Stimulated activated CD8-positive, alpha-beta memory T cell treated with anti-CD3 and anti-CD28 coated beads, Interleukin-12 subunit alpha, Interleukin-12 subunit beta, amount 100 ng/mL, for 1 hour (primary cell): ENCODE measurements around the gene RASAL2.
"Not testable (repeated sequence)": the region's sequence is repeated elsewhere in the genome, so short reads cannot be mapped to it uniquely, and the experiment has no call there.

Experiments
- DNase-seq: peaks from one replicate; pipeline ENCODE4 v3.0.0-alpha.2; 2020; ENCODE audit warnings: low read depth

RASAL2 gene

GRCh38 chr1:178165196-178165595, 71.3 kb downstream of the RASAL2 start:
- no peak for DNase-seq

GRCh38 chr1:178166429-178167024, 72.6 kb downstream of the RASAL2 start:
- DNase-seq = no peak

GRCh38 chr1:178168536-178168935, 74.6 kb downstream of the RASAL2 start:
- no peak for DNase-seq

DNA sequence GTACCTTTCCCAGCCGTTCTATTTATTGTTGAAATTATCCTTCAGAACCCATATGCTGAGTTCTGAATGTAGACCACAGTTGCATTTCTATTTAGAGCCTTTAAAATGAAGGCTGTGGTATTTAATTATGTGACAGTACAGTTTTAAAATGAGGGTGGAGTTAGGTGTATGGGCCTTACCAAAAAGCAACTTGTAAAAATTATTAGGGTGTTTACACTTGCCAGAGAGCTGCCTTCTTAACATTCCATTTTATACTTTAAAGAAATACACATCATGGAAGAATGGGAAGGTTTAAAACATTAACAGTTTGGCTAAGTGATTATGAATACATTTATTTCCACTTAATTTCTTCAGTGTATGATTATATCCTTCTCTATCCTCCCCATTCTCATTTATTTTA, 75.7 kb downstream of the RASAL2 start:
- no peak for DNase-seq

DNA sequence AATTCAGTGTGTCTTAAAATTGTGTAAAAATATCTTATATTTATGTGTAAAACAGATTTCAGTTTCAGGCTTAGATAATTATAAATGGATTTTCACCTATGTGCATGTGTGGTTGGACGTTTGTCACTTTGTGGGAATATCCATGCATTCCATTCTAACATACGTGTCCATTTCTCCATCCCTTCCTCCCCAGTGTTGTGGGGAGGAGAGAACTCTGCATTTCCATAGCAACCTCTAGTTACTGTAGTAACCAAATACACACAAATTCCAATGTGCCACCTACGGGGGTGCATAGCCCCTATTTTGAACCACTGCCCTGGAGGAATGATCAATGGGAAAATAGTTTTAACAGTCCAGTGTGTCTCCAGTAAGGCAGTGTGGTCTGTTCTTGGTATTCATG, 79.0 kb downstream of the RASAL2 start:
- no peak for DNase-seq

DNA sequence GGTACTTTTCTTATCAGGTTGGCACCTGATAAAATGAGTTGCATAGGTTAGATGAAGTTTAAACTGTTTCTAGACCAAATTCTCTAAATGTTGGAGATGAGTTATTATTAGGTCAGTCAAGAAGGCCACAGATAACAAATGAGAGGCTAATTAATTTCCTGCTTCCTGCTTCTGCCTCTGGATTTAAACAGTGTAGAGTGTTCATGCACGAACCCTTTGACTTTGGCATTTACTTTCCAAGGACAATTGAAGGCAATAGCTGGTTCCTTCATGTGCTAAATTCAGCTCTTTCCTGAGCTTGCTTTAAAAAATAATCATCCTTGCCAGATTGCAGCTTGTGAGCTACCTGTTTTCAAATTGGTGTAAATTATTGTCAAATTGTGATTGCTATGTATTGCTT, 80.6 kb downstream of the RASAL2 start:
- DNase-seq = no peak

GRCh38 chr1:178180405-178180804, 86.5 kb downstream of the RASAL2 start:
- no peak for DNase-seq

DNA sequence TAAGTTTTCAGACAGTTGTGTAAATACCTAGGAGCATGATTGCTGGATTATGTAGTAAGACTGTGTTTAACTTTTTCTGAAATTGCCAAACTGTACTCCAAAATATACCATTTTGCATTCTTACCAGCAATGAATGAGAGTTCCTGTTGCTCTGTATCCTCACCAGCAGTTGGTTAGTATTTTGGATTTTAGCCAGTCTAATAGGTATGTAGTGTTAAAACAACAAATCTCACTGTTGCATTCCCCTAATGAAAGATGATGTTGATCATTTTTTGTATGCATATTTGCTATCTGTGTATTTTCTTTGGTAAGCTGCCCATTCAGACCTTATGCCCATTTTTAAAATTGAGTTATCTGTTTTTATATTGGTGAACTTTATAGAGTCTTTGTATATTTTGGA, 89.9 kb downstream of the RASAL2 start:
- DNase-seq = no peak

DNA sequence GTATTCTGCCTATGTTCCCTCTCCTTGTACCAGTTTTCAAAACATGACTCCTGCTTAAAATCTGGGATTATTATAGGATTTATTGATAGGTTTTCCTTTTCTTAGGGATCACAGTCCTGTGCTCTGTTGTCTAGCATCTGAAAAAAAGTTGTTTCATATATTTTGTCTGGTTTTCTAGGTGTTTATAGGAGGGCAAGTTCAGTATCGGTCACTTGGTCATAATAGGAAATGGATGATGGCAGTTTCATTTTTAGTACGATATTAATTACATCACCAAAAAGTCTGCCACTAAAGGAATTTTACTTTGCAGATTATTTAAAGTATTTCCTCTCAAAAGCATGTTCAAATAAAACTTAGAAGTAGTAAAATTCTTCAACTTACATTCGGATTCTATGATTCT, 94.4 kb downstream of the RASAL2 start:
- no peak for DNase-seq

DNA sequence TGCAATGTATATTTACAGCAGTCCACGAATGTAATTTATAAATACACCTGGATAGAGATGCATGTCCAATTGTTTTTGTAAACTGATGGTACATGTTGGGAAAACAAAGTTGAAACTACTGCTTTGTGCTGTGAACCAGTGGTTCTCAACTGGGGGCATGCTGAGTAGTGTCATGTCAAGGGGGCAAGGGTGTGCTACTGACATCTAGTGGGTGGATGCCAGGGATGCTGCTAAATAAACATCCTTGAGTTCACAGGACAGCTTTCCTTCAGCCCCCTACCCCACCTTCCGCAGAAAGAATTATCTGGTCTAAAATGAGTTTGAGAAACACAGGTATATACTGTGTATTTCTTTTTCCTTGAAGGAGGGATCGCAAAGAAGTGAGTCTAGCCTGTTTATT, 95.9 kb downstream of the RASAL2 start:
- DNase-seq = no peak

DNA sequence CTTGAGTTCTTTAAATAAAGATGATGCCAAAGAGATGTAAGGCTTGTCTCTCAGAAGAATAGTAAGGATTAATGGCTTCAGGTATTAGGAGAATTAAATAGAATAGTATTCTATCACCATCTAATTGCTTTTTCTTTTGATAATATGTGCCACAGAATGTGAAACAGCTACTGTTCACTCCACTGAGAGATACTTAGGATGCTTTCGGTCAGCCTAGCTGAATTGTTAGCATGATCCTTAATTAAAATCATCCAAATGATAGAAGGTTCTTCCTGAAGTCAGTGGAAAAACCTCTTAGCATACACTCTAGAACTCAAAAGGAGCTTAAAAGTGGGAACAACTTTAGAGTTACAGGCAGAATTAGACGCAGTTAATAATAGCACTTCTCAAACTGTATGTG, 97.0 kb downstream of the RASAL2 start:
- no peak for DNase-seq

GRCh38 chr1:178192686-178193085, 98.8 kb downstream of the RASAL2 start:
- DNase-seq = no peak

GRCh38 chr1:178196631-178197030, 102.7 kb downstream of the RASAL2 start:
- DNase-seq = no peak

GRCh38 chr1:178202095-178202494, 108.2 kb downstream of the RASAL2 start:
- not testable (repeated sequence) for DNase-seq

DNA sequence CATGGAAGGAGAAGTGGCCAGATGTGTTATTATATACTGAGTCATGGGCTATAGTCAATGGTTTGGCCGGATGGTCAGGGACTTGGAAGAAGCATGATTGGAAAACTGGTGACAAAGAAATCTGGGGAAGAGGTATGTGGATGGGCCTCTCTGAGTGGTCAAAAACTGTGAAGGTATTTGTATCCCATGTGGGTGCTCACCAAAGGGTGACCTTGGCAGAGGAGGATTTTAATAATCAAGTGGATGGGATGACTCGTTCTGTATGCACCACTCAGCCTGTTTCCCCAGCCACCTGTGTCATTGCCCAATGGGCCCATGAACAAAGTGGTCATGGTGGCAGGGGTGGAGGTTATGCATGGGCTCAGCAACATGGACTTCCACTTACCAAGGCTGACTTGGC, 108.6 kb downstream of the RASAL2 start:
- DNase-seq = not testable (repeated sequence)

DNA sequence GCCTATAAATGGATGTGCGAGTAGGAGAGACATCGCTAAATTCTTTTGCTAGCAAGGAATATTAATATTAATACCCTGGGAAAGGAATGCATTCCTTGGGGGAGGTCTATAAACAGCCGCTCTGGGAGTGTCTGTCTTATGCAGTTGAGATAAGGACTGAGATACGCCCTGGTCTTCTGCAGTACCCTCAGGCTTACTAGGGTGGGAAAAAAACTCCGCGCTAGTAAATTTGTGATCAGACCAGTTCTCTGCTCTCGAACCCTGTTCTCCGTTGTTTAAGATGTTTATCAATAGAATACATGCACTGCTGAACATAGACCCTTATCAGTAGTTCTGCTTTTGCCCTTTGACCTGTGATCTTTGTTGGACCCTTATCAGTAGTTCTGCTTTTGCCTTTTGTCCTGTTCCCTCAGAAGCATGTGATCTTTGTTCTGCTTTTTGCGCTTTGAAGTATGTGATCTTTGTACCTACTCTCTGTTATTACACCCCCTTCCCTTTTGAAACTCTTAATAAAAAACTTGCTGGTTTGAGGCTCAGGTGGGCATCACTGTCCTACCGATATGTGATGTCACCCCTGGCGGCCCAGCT, 114.5 kb downstream of the RASAL2 start:
- DNase-seq = not testable (repeated sequence)

- DNase-seq = no peak
Observed at GRCh38 chr1:178209935-178210334, 116.0 kb downstream of the RASAL2 start.

DNA sequence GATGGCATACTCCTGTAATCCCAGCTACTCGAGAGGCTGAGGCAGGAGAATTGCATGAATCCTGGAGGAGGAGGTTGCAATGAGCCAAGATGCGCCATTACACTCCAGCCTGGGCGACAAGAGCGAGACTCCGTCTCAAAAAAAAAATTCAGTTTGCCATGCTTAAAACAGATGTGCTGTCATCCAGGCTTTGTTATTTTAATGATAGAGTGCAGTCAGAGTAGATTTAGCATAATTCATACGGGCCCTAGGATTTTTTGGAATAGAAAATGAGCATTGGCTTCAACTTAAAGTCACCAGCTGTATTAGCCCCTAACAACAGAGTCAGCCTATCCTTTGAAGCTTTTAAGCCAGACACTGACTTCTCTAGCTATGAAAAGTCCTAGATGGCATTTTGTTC, 124.6 kb downstream of the RASAL2 start:
- DNase-seq = no peak

GRCh38 chr1:178220094-178220493, 126.2 kb downstream of the RASAL2 start:
- no peak for DNase-seq

- no peak for DNase-seq
Observed at GRCh38 chr1:178223289-178223688, 129.4 kb downstream of the RASAL2 start.

DNA sequence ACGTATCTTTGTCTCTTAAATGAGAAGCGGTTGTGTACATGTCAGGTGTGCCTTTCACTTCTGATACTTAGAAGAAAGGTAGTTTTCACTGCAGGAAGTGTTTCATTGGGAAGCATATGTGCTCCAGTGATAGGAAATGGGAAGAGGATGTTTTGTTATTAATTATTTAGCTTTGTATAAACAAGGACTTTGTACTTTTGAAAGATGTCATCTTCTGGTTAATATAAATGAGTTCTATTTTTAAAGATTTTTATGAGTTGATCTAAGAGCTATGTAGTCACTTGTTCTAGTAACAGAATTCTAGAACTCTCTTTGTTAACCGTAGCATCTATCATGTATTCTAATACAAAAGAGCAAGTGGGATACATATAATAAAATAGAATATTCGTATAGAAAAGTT, 130.5 kb downstream of the RASAL2 start:
- no peak for DNase-seq

DNA sequence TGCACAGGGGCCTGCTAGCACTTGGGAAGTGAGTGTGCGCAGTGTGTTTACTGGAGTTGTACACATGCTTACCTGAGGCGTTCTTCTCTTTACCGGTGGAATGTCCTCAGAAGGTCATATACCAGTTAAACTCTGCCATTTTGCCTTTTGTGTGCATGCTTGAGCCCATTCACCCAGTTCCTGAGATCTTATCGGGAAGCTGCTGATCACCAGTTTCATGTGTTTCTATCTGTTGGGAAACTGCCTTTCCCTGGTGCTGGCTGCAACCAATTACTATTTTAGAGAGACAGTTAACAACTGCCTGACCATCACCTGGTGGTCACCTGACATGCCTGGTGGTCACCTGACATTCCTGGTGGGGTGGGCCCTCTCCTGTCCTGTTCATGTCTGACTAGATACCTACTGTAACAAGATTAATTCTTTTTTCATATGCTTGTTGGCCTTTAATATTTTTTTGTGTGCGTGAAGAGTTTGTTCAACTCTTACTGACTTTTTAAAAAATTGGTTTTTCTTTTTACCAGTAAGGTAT, 137.0 kb downstream of the RASAL2 start:
- no peak for DNase-seq

GRCh38 chr1:178232108-178232507, 138.2 kb downstream of the RASAL2 start:
- DNase-seq = no peak

- no peak for DNase-seq
Observed at GRCh38 chr1:178232949-178233348, 139.0 kb downstream of the RASAL2 start.
